ENCODE results near the gene MLH1. TPM values are rescaled to one million over a fixed set of nuclear protein-coding genes. Genes with fewer than 3 reads are reported as not detected.

Gene MLH1
- total RNA-seq, 4 donors from 2014 or later, result 25.2 to 52.5 (median 36.4) TPM

GRCh38 chr3:37025561-37026335 lies 32.4 kb downstream of the MLH1 start:
- intact Hi-C loops (cut with DNase I; ENCODE audit: low total_unique reads), result loop anchor here (2.0 kb wide), 1 partner anchor 187 kb away; no protein-coding TSS in a partner anchor
- TF ChIP-seq CTCF (IDR thresholded peaks at IDR 0.05 in 4 of 5, conservative IDR thresholded peaks at IDR 0.05 in 1 of 5) (no peak), POLR2A (IDR thresholded peaks at IDR 0.05) (no peak)
- no peak for DNase-seq
- ATAC-seq, result no peak
- in situ Hi-C loops (cut with MboI; ENCODE audit: low sequenced_read_pairs in 4 of 4), result no loop called here
- no peak overlapping the region for H3K4me3 ChIP-seq
- no peaks in the 10 kb centered on the region for H3K9me3 ChIP-seq
- H3K4me1 ChIP-seq, result peaks cover 24 to 29% of the 10 kb centered on the region in 2 donors
- peaks cover 0 to 65% of the 10 kb centered on the region in 2 donors for H3K36me3 ChIP-seq
- no peak overlapping the region for H3K27ac ChIP-seq
- no peaks in the 10 kb centered on the region for H3K27me3 ChIP-seq

- TF ChIP-seq CTCF (IDR thresholded peaks at IDR 0.05 in 4 of 5, conservative IDR thresholded peaks at IDR 0.05 in 1 of 5) (no peak), POLR2A (IDR thresholded peaks at IDR 0.05) (no peak)
- DNase-seq (no peak), ATAC-seq (no peak)
- no peaks in the 10 kb centered on the region for H3K9me3 ChIP-seq
- H3K27ac ChIP-seq, result no peak overlapping the region
- intact Hi-C loops (cut with DNase I; ENCODE audit: low total_unique reads), result no loop called here
- in situ Hi-C loops (cut with MboI; ENCODE audit: low sequenced_read_pairs in 4 of 4), result no loop called here
- H3K36me3 ChIP-seq, result peaks cover 0 to 61% of the 10 kb centered on the region in 2 donors
- no peaks in the 10 kb centered on the region for H3K27me3 ChIP-seq
- no peak overlapping the region for H3K4me3 ChIP-seq
- peaks cover 31 to 40% of the 10 kb centered on the region in 2 donors for H3K4me1 ChIP-seq
Observed at GRCh38 chr3:37026851-37027250, 33.5 kb downstream of the MLH1 start.

GRCh38 chr3:37028329-37028728 lies 35.0 kb downstream of the MLH1 start:
- peaks cover 31 to 42% of the 10 kb centered on the region in 2 donors for H3K4me1 ChIP-seq
- DNase-seq, result peak; percentile 38 to 43
- peaks cover 0 to 48% of the 10 kb centered on the region in 2 donors for H3K36me3 ChIP-seq
- ATAC-seq, result no peak
- H3K27ac ChIP-seq, result peak overlapping the region in 3 of 4 donors; percentile 70 to 74 (median 72)
- no peaks in the 10 kb centered on the region for H3K9me3 ChIP-seq
- no peak for TF ChIP-seq CTCF (IDR thresholded peaks at IDR 0.05 in 4 of 5, conservative IDR thresholded peaks at IDR 0.05 in 1 of 5)
- no peak for TF ChIP-seq POLR2A (IDR thresholded peaks at IDR 0.05)
- intact Hi-C loops (cut with DNase I; ENCODE audit: low total_unique reads), result no loop called here
- H3K4me3 ChIP-seq, result no peak overlapping the region
- in situ Hi-C loops (cut with MboI; ENCODE audit: low sequenced_read_pairs in 4 of 4), result no loop called here
- H3K27me3 ChIP-seq, result no peaks in the 10 kb centered on the region

GRCh38 chr3:37029111-37029510 lies 35.8 kb downstream of the MLH1 start:
- TF ChIP-seq POLR2A (IDR thresholded peaks at IDR 0.05) (no peak), CTCF (IDR thresholded peaks at IDR 0.05 in 4 of 5, conservative IDR thresholded peaks at IDR 0.05 in 1 of 5) (no peak)
- no peak for DNase-seq
- Histone ChIP-seq H3K36me3 (peaks cover 0 to 50% of the 10 kb centered on the region in 2 donors), H3K27ac (peak overlapping the region; percentile 70 to 82 (median 73)), H3K4me1 (peaks cover 31 to 42% of the 10 kb centered on the region in 2 donors), H3K4me3 (no peak overlapping the region), H3K27me3 (no peaks in the 10 kb centered on the region), H3K9me3 (no peaks in the 10 kb centered on the region)
- in situ Hi-C loops (cut with MboI; ENCODE audit: low sequenced_read_pairs in 4 of 4), result no loop called here
- intact Hi-C loops (cut with DNase I; ENCODE audit: low total_unique reads), result no loop called here
- no peak for ATAC-seq

All from gastrocnemius medialis (tissue), 4 donors.